Measurements from ENCODE around the gene SMAP2. TPM values are rescaled to one million over a fixed set of nuclear protein-coding genes. Genes with fewer than 3 reads are reported as not detected.

Gene SMAP2
- total RNA-seq, 1 experiment from 2014 or later, result 6.8 TPM

DNA sequence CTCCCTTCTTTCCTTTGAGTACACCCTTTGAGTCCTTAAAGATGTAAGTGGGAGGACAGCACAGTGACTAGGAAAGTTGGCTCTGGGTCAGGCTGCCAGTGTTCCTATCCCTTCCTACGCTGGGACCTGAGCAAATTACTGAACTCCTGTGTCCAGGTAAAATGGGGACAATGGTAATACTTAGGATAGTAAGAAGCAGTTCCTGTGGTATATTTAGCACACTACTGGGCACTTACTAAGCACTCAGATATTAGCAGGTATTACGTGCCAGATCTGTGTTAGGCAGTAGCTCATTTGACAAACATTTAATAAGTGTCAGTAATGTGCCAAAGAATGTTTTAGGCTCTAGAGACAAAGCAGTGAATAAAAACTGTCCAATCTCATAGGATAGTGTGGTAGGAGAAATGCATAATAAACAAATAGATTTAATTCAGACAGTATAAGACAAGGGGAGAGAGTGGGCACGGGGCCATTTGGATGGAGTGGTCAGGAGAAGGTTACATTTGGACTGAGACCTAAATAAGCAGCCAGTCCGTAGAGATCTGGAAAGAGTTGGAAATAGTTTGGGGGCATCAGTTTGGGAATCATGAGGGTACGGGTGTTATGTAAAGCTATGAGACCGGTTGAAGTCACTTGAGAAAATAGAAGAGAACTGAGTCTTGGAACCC, 50.6 kb downstream of the SMAP2 start:
- no peaks in the 10 kb centered on the region for H3K4me1 ChIP-seq
- no peak for DNase-seq
- H3K36me3 ChIP-seq (ENCODE audit: control insufficient read depth, insufficient read depth, low read length), result no peaks in the 10 kb centered on the region
- POLR2A ChIA-PET, result no interaction called here
- Mint-ChIP-seq H3K4me3 (ENCODE audit: unreplicated experiment) (no peak overlapping the region), H3K9me3 (ENCODE audit: unreplicated experiment) (no peaks in the 10 kb centered on the region), H3K4me1 (ENCODE audit: low read depth, unreplicated experiment) (no peaks in the 10 kb centered on the region), H3K27me3 (ENCODE audit: insufficient read depth, unreplicated experiment) (no peaks in the 10 kb centered on the region), H3K36me3 (ENCODE audit: insufficient read depth, unreplicated experiment) (peaks cover under 1% of the 10 kb centered on the region), H3K27ac (ENCODE audit: unreplicated experiment) (no peak overlapping the region)
- no TSS peak for BruUV-seq (replicated peaks)
- CTCF ChIA-PET, result no interaction called here
- TF ChIP-seq, protein P1, sequence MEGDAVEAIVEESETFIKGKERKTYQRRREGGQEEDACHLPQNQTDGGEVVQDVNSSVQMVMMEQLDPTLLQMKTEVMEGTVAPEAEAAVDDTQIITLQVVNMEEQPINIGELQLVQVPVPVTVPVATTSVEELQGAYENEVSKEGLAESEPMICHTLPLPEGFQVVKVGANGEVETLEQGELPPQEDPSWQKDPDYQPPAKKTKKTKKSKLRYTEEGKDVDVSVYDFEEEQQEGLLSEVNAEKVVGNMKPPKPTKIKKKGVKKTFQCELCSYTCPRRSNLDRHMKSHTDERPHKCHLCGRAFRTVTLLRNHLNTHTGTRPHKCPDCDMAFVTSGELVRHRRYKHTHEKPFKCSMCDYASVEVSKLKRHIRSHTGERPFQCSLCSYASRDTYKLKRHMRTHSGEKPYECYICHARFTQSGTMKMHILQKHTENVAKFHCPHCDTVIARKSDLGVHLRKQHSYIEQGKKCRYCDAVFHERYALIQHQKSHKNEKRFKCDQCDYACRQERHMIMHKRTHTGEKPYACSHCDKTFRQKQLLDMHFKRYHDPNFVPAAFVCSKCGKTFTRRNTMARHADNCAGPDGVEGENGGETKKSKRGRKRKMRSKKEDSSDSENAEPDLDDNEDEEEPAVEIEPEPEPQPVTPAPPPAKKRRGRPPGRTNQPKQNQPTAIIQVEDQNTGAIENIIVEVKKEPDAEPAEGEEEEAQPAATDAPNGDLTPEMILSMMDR (IDR thresholded peaks at IDR 0.05; ENCODE audit: insufficient read depth in 1 of 2, low read depth in 1 of 2, low read length in 1 of 2, severe bottlenecking in 1 of 2, unreplicated experiment in 1 of 2), result no peak
- H3K27me3 ChIP-seq (replicated peaks; ENCODE audit: control insufficient read depth, insufficient read depth, low read length), result no peaks in the 10 kb centered on the region
- no peak overlapping the region for H3K4me3 ChIP-seq (ENCODE audit: low read depth, low read length)
- no peaks in the 10 kb centered on the region for H3K9me3 ChIP-seq
- intact Hi-C loops (cut with micrococcal nuclease; ENCODE audit: unreplicated experiment), result no loop called here

DNA sequence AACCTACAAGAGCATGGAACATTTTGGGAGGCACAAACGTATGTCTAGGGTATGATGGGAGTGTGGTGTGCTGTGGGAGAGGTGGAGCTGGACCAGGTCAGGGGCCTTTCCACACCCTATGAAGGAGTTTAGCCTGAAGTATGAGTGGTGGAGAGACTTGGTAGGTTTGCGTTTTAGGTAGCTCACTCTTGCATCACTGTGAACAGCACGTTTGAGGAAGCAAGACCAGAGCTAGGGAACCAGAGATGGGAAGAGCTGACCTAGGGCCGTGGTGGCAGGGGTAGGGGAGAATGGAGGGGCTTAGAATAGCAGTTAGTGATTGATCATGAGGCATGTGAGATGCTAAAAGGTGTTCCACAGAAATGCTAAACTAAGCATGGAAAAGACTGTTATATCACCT, 51.7 kb downstream of the SMAP2 start:
- Mint-ChIP-seq H3K27ac (ENCODE audit: unreplicated experiment) (no peak overlapping the region), H3K4me3 (ENCODE audit: unreplicated experiment) (no peak overlapping the region), H3K9me3 (ENCODE audit: unreplicated experiment) (no peaks in the 10 kb centered on the region), H3K4me1 (ENCODE audit: low read depth, unreplicated experiment) (no peaks in the 10 kb centered on the region), H3K36me3 (ENCODE audit: insufficient read depth, unreplicated experiment) (no peaks in the 10 kb centered on the region), H3K27me3 (ENCODE audit: insufficient read depth, unreplicated experiment) (no peaks in the 10 kb centered on the region)
- Histone ChIP-seq H3K27me3 (replicated peaks; ENCODE audit: control insufficient read depth, insufficient read depth, low read length) (no peaks in the 10 kb centered on the region), H3K36me3 (ENCODE audit: control insufficient read depth, insufficient read depth, low read length) (no peaks in the 10 kb centered on the region), H3K4me1 (no peaks in the 10 kb centered on the region), H3K4me3 (ENCODE audit: low read depth, low read length) (no peak overlapping the region), H3K9me3 (no peaks in the 10 kb centered on the region)
- intact Hi-C loops (cut with micrococcal nuclease; ENCODE audit: unreplicated experiment), result no loop called here
- DNase-seq, result no peak
- BruUV-seq (replicated peaks), result no TSS peak
- ChIA-PET POLR2A (no interaction called here), CTCF (no interaction called here)
- TF ChIP-seq, protein P1 (IDR thresholded peaks at IDR 0.05; ENCODE audit: insufficient read depth in 1 of 2, low read depth in 1 of 2, low read length in 1 of 2, severe bottlenecking in 1 of 2, unreplicated experiment in 1 of 2), result no peak

DNA sequence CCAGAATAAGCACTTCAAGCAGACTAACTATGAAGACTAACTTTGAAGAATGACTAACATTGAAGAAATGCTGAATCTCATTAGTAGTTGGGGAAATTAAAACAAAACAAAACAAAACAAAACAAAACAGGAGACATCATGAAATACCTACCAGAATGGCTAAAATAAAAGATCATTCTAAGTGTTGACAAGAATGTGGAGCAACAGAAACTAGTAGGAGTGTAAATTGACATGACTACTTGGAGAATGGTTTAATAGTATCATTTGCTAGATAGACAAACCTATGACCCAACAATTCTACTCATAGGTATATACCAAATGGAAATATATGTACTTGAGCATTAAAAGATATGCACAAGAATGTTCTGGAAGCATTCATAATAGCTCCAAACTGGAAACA, 57.9 kb downstream of the SMAP2 start:
- H3K4me1 Mint-ChIP-seq (ENCODE audit: low read depth, unreplicated experiment), result no peaks in the 10 kb centered on the region
- H3K4me3 ChIP-seq (ENCODE audit: low read depth, low read length), result no peak overlapping the region
- no peak overlapping the region for H3K4me3 Mint-ChIP-seq (ENCODE audit: unreplicated experiment)
- H3K27me3 ChIP-seq (replicated peaks; ENCODE audit: control insufficient read depth, insufficient read depth, low read length), result no peaks in the 10 kb centered on the region
- H3K4me1 ChIP-seq, result no peaks in the 10 kb centered on the region
- H3K27me3 Mint-ChIP-seq (ENCODE audit: insufficient read depth, unreplicated experiment), result no peaks in the 10 kb centered on the region
- DNase-seq, result no peak
- TF ChIP-seq, protein P1 (IDR thresholded peaks at IDR 0.05; ENCODE audit: insufficient read depth in 1 of 2, low read depth in 1 of 2, low read length in 1 of 2, severe bottlenecking in 1 of 2, unreplicated experiment in 1 of 2), result no peak
- no peak overlapping the region for H3K27ac Mint-ChIP-seq (ENCODE audit: unreplicated experiment)
- POLR2A ChIA-PET, result no interaction called here
- no peaks in the 10 kb centered on the region for H3K9me3 Mint-ChIP-seq (ENCODE audit: unreplicated experiment)
- no peaks in the 10 kb centered on the region for H3K9me3 ChIP-seq
- H3K36me3 Mint-ChIP-seq (ENCODE audit: insufficient read depth, unreplicated experiment), result no peaks in the 10 kb centered on the region
- intact Hi-C loops (cut with micrococcal nuclease; ENCODE audit: unreplicated experiment), result no loop called here
- no TSS peak for BruUV-seq (replicated peaks)
- CTCF ChIA-PET, result no interaction called here
- H3K36me3 ChIP-seq (ENCODE audit: control insufficient read depth, insufficient read depth, low read length), result no peaks in the 10 kb centered on the region

Measured in Caco-2 (cell line).